Nephron (organoid): ENCODE measurements around the gene AGFG2.
"Not testable (repeated sequence)": the region's sequence is repeated elsewhere in the genome, so short reads cannot be mapped to it uniquely, and the experiment has no call there.

Source experiments
- H3K27ac Mint-ChIP-seq, 3 experiments: 2 replicates each; pipeline ENCODE4 v1.8.0; 2020; ENCODE audit warnings: mixed read lengths in 3 of 3, mild to moderate bottlenecking in 2 of 3, moderate library complexity in 1 of 3
- H3K27me3 Mint-ChIP-seq: 2 replicates; pipeline ENCODE4 v1.8.0; 2021; ENCODE audit warnings: low read depth, mild to moderate bottlenecking, moderate library complexity, mixed read lengths
- H3K36me3 Mint-ChIP-seq: 2 replicates; pipeline ENCODE4 v1.8.0; 2020; ENCODE audit warnings: low read depth, mixed read lengths
- H3K4me1 Mint-ChIP-seq: 2 replicates; pipeline ENCODE4 v1.8.0; 2020; ENCODE audit warnings: mixed read lengths
- H3K4me3 Mint-ChIP-seq, 3 experiments: 2 replicates each; pipeline ENCODE4 v1.8.0; 2020; ENCODE audit warnings: mild to moderate bottlenecking in 3 of 3, mixed read lengths in 3 of 3, moderate library complexity in 2 of 3
- H3K9me3 Mint-ChIP-seq: 2 replicates; pipeline ENCODE4 v1.8.0; 2020; ENCODE audit warnings: mixed read lengths
- CTCF ChIP-seq, 3 experiments: fragments of 200-600 bp; sonication (generic); IDR thresholded peaks; one replicate each; pipeline ENCODE4 v1.5.0; 2021; ENCODE audit warnings: antibody characterized with exemption in 3 of 3; ENCODE audit not compliant: unreplicated experiment in 3 of 3

AGFG2 gene

GRCh38 chr7:100532165-100533022 lies 6.6 kb upstream of the AGFG2 start:
- TF ChIP-seq CTCF (IDR thresholded peaks at IDR 0.05; ENCODE audit: unreplicated experiment in 3 of 3): no peak
- Mint-ChIP-seq H3K4me3 (no peak overlapping the region), H3K27ac (no peak overlapping the region), H3K9me3 (no peaks in the 10 kb centered on the region), H3K27me3 (peaks cover 4% of the 10 kb centered on the region), H3K36me3 (no peaks in the 10 kb centered on the region), H3K4me1 (no peaks in the 10 kb centered on the region)

- H3K27me3 Mint-ChIP-seq, H3K4me3 Mint-ChIP-seq, H3K36me3 Mint-ChIP-seq, H3K9me3 Mint-ChIP-seq, H3K27ac Mint-ChIP-seq: not testable (repeated sequence)
- H3K4me1 Mint-ChIP-seq: peaks cover 10% of the 10 kb centered on the region
These were observed 3.0 kb upstream of the AGFG2 start for GRCh38 chr7:100535982-100536381.

- H3K36me3 Mint-ChIP-seq, H3K27ac Mint-ChIP-seq, H3K9me3 Mint-ChIP-seq, H3K27me3 Mint-ChIP-seq: not testable (repeated sequence)
- H3K4me3 Mint-ChIP-seq: peak overlapping the region in 1 of 3 experiments; percentile 44
- peaks cover 15% of the 10 kb centered on the region for H3K4me1 Mint-ChIP-seq
These were observed 2.3 kb upstream of the AGFG2 start for GRCh38 chr7:100536695-100537094.

- no peaks in the 10 kb centered on the region for H3K9me3 Mint-ChIP-seq
- no peak for TF ChIP-seq CTCF (IDR thresholded peaks at IDR 0.05; ENCODE audit: unreplicated experiment in 3 of 3)
- H3K27ac Mint-ChIP-seq: peak overlapping the region in 2 of 3 experiments; percentile 5 to 12
- no peaks in the 10 kb centered on the region for H3K36me3 Mint-ChIP-seq
- H3K27me3 Mint-ChIP-seq: peaks cover 4% of the 10 kb centered on the region
- peaks cover 21% of the 10 kb centered on the region for H3K4me1 Mint-ChIP-seq
- peak overlapping the region; percentile 87 to 95 (median 90) for H3K4me3 Mint-ChIP-seq
These were observed 702 bp upstream of the AGFG2 start for GRCh38 chr7:100538348-100538653.

GRCh38 chr7:100539436-100540006 lies 518 bp downstream of the AGFG2 start:
- H3K36me3 Mint-ChIP-seq: no peaks in the 10 kb centered on the region
- TF ChIP-seq CTCF (IDR thresholded peaks at IDR 0.05; ENCODE audit: unreplicated experiment in 3 of 3): no peak
- H3K27ac Mint-ChIP-seq: peak overlapping the region in 1 of 3 experiments; percentile 35
- H3K4me3 Mint-ChIP-seq: peak overlapping the region; percentile 87 to 95 (median 90)
- H3K9me3 Mint-ChIP-seq: no peaks in the 10 kb centered on the region
- H3K27me3 Mint-ChIP-seq: peaks cover 4% of the 10 kb centered on the region
- peaks cover 24% of the 10 kb centered on the region for H3K4me1 Mint-ChIP-seq

GRCh38 chr7:100540073-100540723 lies 1.2 kb downstream of the AGFG2 start:
- peaks cover 31% of the 10 kb centered on the region for H3K4me1 Mint-ChIP-seq
- peaks cover 4% of the 10 kb centered on the region for H3K27me3 Mint-ChIP-seq
- H3K9me3 Mint-ChIP-seq: no peaks in the 10 kb centered on the region
- H3K27ac Mint-ChIP-seq: no peak overlapping the region
- no peak for TF ChIP-seq CTCF (IDR thresholded peaks at IDR 0.05; ENCODE audit: unreplicated experiment in 3 of 3)
- no peaks in the 10 kb centered on the region for H3K36me3 Mint-ChIP-seq
- peak overlapping the region; percentile 87 to 95 (median 87) for H3K4me3 Mint-ChIP-seq

- H3K9me3 Mint-ChIP-seq, H3K27ac Mint-ChIP-seq, H3K36me3 Mint-ChIP-seq, H3K27me3 Mint-ChIP-seq: not testable (repeated sequence)
- Mint-ChIP-seq H3K4me3 (peak overlapping the region; percentile 10 to 68 (median 48)), H3K4me1 (peaks cover 42% of the 10 kb centered on the region)
These were observed 2.3 kb downstream of the AGFG2 start for GRCh38 chr7:100541309-100541708.
